Fibroblast of lung (primary cell): ENCODE results near the gene APBB2. TPM values are rescaled to one million over a fixed set of nuclear protein-coding genes. Genes with fewer than 3 reads are reported as not detected.

Experiments
- DNase-seq, 2 donors: peaks; one replicate each; pipeline versions ENCODE4 v3.0.0 to v3.0.0-alpha.2; 2010; ENCODE audit warnings: low read depth in 2 of 2
- H2AFZ ChIP-seq: 2 replicates; pipeline ENCODE4 v1.5.1; 2012; ENCODE audit warnings: low read length, control low read depth, inconsistent platforms
- H3K27ac ChIP-seq: 2 replicates; pipeline ENCODE4 v1.5.1; 2011; ENCODE audit warnings: low read length, control low read depth; ENCODE audit not compliant: insufficient read depth
- H3K27me3 ChIP-seq: 2 replicates; pipeline ENCODE4 v1.5.1; 2011; ENCODE audit warnings: mild to moderate bottlenecking, low read length; ENCODE audit not compliant: control insufficient read depth, insufficient read depth
- H3K36me3 ChIP-seq: 2 replicates; pipeline ENCODE4 v1.5.1; 2011; ENCODE audit warnings: low read length; ENCODE audit not compliant: control insufficient read depth, insufficient read depth
- H3K4me1 ChIP-seq: 2 replicates; pipeline ENCODE4 v1.5.1; 2011; ENCODE audit warnings: low read length; ENCODE audit not compliant: control insufficient read depth, insufficient read depth; ENCODE audit errors: extremely low read depth
- H3K4me2 ChIP-seq: 2 replicates; pipeline ENCODE4 v1.5.1; 2011; ENCODE audit warnings: low read length, control low read depth; ENCODE audit not compliant: insufficient read depth; ENCODE audit errors: extremely low read depth
- H3K4me3 ChIP-seq, 4 experiments: fragments of 200-600 bp in 1 of 4; sonication (generic) in 1 of 4; replicated peaks in 1 of 4; 2 replicates each; pipeline ENCODE4 v1.5.1; 2011 to 2016; ENCODE audit warnings: low read length in 4 of 4, low read depth in 3 of 4, mild to moderate bottlenecking in 3 of 4, control low read depth in 2 of 4, inconsistent platforms in 1 of 4, mixed read lengths in 1 of 4; ENCODE audit not compliant: insufficient read depth in 1 of 4; ENCODE audit errors: control extremely low read depth in 1 of 4
- H3K79me2 ChIP-seq: 2 replicates; pipeline ENCODE4 v1.5.1; 2012; ENCODE audit warnings: mild to moderate bottlenecking, low read length, inconsistent platforms; ENCODE audit not compliant: control insufficient read depth, insufficient read depth
- H3K9ac ChIP-seq: 2 replicates; pipeline ENCODE4 v1.5.1; 2011; ENCODE audit warnings: mild to moderate bottlenecking, low read length, control low read depth; ENCODE audit not compliant: insufficient read depth
- H3K9me3 ChIP-seq: 2 replicates; pipeline ENCODE4 v1.5.1; 2012; ENCODE audit warnings: low read depth, low read length; ENCODE audit not compliant: control insufficient read depth, insufficient read depth
- H4K20me1 ChIP-seq: 2 replicates; pipeline ENCODE4 v1.5.1; 2011; ENCODE audit warnings: low read length; ENCODE audit not compliant: control insufficient read depth, insufficient read depth; ENCODE audit errors: extremely low read depth
- EZH2 ChIP-seq: IDR thresholded peaks from 2 replicates; pipeline ENCODE4 v1.5.1; 2012; ENCODE audit warnings: low read length, control low read depth, mild to moderate bottlenecking; ENCODE audit errors: missing control alignments
- polyA plus RNA-seq, 2 donors: library from polyadenylated mRNA; depleted of rRNA in 1 of 2; stranded (reverse) in 1 of 2; unstranded in 1 of 2; fragments of >200 nt; gene quantifications; 2 replicates each; pipeline ENCODE4 v1.2.1, GENCODE V29; 2011 to 2012; ENCODE audit warnings: missing spikeins in 1 of 2
- total RNA-seq: library from RNA; depleted of rRNA; stranded (reverse); fragments of >200 nt; gene quantifications from 2 replicates; pipeline ENCODE4 v1.2.1, GENCODE V29; 2014
- TF ChIP-seq, protein P1 (sequence below), 2 donors: IDR thresholded peaks in 1 of 2; conservative IDR thresholded peaks in 1 of 2; 1 replicate in 1 of 2; 2 replicates in 1 of 2; pipeline ENCODE4 v1.5.1; 2011 to 2012; ENCODE audit warnings: low read length in 2 of 2, control low read depth in 1 of 2, inconsistent platforms in 1 of 2, low read depth in 1 of 2, mild to moderate bottlenecking in 1 of 2

APBB2 gene
- total and polyA plus RNA-seq, 2 donors (not counting 1 experiment from before 2014, with no cell fraction given): 25.1 to 29.8 TPM

DNA sequence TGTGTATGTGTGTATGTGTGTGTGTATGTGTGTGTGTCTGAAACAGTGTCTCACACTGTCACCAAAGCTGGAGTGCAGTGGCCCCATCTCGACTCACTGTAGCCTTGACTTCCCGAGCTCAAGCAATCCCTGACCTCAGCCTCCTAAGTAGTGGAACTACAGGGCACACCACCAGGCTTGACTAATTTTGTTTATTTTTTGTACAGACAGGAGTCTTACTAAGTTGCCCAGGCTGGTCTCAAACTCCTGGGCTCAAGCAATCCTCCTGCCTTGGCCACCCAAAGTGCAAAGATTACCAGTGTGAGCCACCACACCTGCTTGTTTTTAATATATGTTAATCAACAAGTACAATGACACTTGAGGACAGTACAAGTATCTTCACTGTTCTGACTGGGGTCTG lies 92.4 kb downstream of the APBB2 start:
- no peak for TF ChIP-seq EZH2
- TF ChIP-seq, protein P1, sequence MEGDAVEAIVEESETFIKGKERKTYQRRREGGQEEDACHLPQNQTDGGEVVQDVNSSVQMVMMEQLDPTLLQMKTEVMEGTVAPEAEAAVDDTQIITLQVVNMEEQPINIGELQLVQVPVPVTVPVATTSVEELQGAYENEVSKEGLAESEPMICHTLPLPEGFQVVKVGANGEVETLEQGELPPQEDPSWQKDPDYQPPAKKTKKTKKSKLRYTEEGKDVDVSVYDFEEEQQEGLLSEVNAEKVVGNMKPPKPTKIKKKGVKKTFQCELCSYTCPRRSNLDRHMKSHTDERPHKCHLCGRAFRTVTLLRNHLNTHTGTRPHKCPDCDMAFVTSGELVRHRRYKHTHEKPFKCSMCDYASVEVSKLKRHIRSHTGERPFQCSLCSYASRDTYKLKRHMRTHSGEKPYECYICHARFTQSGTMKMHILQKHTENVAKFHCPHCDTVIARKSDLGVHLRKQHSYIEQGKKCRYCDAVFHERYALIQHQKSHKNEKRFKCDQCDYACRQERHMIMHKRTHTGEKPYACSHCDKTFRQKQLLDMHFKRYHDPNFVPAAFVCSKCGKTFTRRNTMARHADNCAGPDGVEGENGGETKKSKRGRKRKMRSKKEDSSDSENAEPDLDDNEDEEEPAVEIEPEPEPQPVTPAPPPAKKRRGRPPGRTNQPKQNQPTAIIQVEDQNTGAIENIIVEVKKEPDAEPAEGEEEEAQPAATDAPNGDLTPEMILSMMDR (conservative IDR thresholded peaks at IDR 0.05 in 1 of 2, IDR thresholded peaks at IDR 0.05 in 1 of 2; ENCODE audit: low read depth in 1 of 2, low read length in 2 of 2): no peak
- H3K36me3 ChIP-seq: no peaks in the 10 kb centered on the region
- no peak overlapping the region for H3K4me2 ChIP-seq
- no peak overlapping the region for H3K4me3 ChIP-seq
- no peak overlapping the region for H3K27ac ChIP-seq
- H2AFZ ChIP-seq: no peak overlapping the region
- H4K20me1 ChIP-seq: no peaks in the 10 kb centered on the region
- H3K9ac ChIP-seq: no peak overlapping the region
- H3K79me2 ChIP-seq: peaks cover 3% of the 10 kb centered on the region
- H3K9me3 ChIP-seq: no peaks in the 10 kb centered on the region
- H3K4me1 ChIP-seq: peaks cover 5% of the 10 kb centered on the region
- DNase-seq: no peak
- no peaks in the 10 kb centered on the region for H3K27me3 ChIP-seq

DNA sequence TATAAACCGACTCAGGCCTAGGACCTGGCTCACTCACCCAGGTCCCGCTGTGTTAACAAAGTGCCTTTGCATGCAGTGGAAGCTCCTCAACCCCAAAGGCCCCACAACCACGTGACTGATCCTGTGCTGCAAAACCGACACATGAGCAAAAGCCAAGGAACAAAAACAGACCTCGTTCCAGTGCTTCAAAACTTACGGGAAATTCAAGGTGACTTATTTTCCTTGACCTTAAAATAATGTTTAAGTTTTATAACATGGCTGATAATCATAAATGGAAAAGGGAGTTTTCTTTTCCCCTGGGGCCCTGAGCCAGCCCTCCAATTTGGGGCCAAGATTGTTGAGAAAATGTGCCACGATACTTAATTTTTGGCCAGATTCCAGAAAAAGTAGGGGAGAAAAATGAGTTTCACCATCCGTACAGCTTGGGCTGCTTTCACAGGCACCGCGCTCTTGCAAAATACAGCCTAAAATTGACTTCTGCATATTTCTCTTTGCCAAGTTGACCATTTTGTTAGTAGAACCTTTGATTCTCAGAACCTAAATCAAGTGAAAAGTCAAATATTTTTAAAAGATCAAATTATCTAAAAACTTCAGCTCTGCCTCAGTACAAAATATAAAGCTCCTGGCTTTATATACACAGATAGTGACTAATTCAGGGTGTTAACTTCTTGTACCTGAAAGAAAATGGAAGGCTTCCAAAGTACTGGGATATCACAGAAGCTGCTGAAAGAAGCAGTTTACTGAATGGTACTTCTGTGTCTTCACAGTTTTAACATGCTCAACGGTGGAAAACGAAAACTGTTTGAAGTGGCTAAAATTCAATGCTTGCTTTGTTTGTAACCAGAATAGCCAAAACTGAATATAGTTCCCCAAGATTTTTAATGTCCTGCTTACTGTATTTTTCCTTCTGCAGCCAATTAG lies 93.8 kb downstream of the APBB2 start:
- no peaks in the 10 kb centered on the region for H3K36me3 ChIP-seq
- H3K4me1 ChIP-seq: peaks cover 5% of the 10 kb centered on the region
- H3K27me3 ChIP-seq: no peaks in the 10 kb centered on the region
- peaks cover 3% of the 10 kb centered on the region for H3K79me2 ChIP-seq
- H4K20me1 ChIP-seq: no peaks in the 10 kb centered on the region
- no peaks in the 10 kb centered on the region for H3K9me3 ChIP-seq
- DNase-seq: peak; percentile 65 to 95
- H3K9ac ChIP-seq: no peak overlapping the region
- H3K27ac ChIP-seq: no peak overlapping the region
- H3K4me2 ChIP-seq: peak overlapping the region; percentile 65
- TF ChIP-seq, protein P1 (conservative IDR thresholded peaks at IDR 0.05 in 1 of 2, IDR thresholded peaks at IDR 0.05 in 1 of 2; ENCODE audit: low read depth in 1 of 2, low read length in 2 of 2): no peak
- TF ChIP-seq EZH2: no peak
- H2AFZ ChIP-seq: no peak overlapping the region
- peak overlapping the region in 1 of 4 experiments; percentile 8 for H3K4me3 ChIP-seq

DNA sequence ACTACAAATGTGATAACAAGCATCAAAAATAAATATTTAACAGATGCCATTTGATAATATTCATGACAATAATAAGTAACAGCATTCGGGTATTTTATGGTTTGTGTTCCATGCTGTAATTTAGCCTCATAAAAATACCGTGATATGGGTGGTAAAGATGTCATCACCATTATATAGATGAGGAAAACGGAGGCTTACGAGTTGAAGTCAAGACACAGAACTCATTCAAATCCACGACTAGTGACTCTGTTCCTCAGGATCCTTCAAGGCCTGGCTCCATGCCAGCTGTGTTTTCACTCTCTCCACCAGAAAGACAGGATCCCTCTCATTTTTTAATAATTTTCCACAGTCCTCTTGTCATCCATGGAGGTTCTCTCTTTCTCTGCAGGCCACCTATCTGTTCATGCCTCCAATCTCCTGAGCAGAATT lies 94.5 kb downstream of the APBB2 start:
- no peak overlapping the region for H2AFZ ChIP-seq
- H3K36me3 ChIP-seq: no peaks in the 10 kb centered on the region
- no peak overlapping the region for H3K4me3 ChIP-seq
- no peak for DNase-seq
- peaks cover 3% of the 10 kb centered on the region for H3K79me2 ChIP-seq
- no peaks in the 10 kb centered on the region for H3K27me3 ChIP-seq
- H3K4me1 ChIP-seq: peaks cover 5% of the 10 kb centered on the region
- no peaks in the 10 kb centered on the region for H4K20me1 ChIP-seq
- TF ChIP-seq EZH2: no peak
- TF ChIP-seq, protein P1 (conservative IDR thresholded peaks at IDR 0.05 in 1 of 2, IDR thresholded peaks at IDR 0.05 in 1 of 2; ENCODE audit: low read depth in 1 of 2, low read length in 2 of 2): no peak
- H3K9me3 ChIP-seq: no peaks in the 10 kb centered on the region
- H3K4me2 ChIP-seq: peak overlapping the region; percentile 65
- no peak overlapping the region for H3K9ac ChIP-seq
- H3K27ac ChIP-seq: no peak overlapping the region
